Natural killer cell treated with Interleukin-12 subunit alpha and Interleukin-12 subunit beta and Interleukin-15 and Interleukin-18, amount 100 ng/mL, for 72 hours (primary cell): ENCODE results near the gene SHC4. TPM values are rescaled to one million over a fixed set of nuclear protein-coding genes. Genes with fewer than 3 reads are reported as not detected.

Experiments
- ATAC-seq, 2 donors: fragments of 150-1000 bp; cut with Tn5 transposase in 1 of 2; sonication (Bioruptor Pico), chemical (Tn5 transposase) in 1 of 2; 2 replicates each; pipeline ENCODE4 v1.10.0; 2021
- DNase-seq: peaks from one replicate; pipeline ENCODE4 v3.0.0; 2022; ENCODE audit warnings: low spot score
- H3K27ac Mint-ChIP-seq, 2 donors: 1 replicate in 1 of 2; 2 replicates in 1 of 2; pipeline ENCODE4 v1.8.0; 2022; ENCODE audit warnings: mixed read lengths in 2 of 2, mild to moderate bottlenecking in 1 of 2, moderate library complexity in 1 of 2
- H3K27me3 Mint-ChIP-seq, 2 donors: 1 replicate in 1 of 2; 2 replicates in 1 of 2; pipeline ENCODE4 v1.8.0; 2022; ENCODE audit warnings: mixed read lengths in 2 of 2
- H3K36me3 Mint-ChIP-seq: one replicate; pipeline ENCODE4 v1.8.0; 2022; ENCODE audit warnings: mixed read lengths
- H3K4me1 Mint-ChIP-seq, 2 donors: 1 replicate in 1 of 2; 2 replicates in 1 of 2; pipeline ENCODE4 v1.8.0; 2022; ENCODE audit warnings: low read depth in 2 of 2, mixed read lengths in 2 of 2, mild to moderate bottlenecking in 1 of 2
- H3K4me3 Mint-ChIP-seq: one replicate; pipeline ENCODE4 v1.8.0; 2022; ENCODE audit warnings: mixed read lengths
- H3K9me3 Mint-ChIP-seq: 2 replicates; pipeline ENCODE4 v1.8.0; 2022; ENCODE audit warnings: mixed read lengths
- total RNA-seq, 2 donors: library from RNA; stranded (reverse); gene quantifications; one replicate each; pipeline ENCODE4 v1.2.3, GENCODE V29; 2022

SHC4 gene
- total RNA-seq, 2 donors from 2014 or later = 0.57 to 2.8 TPM

GRCh38 chr15:48899793-48900192 lies 63.9 kb downstream of the SHC4 start:
- Mint-ChIP-seq H3K9me3 (no peaks in the 10 kb centered on the region), H3K27ac (no peak overlapping the region), H3K27me3 (peaks cover 23 to 24% of the 10 kb centered on the region in 2 donors), H3K36me3 (no peaks in the 10 kb centered on the region), H3K4me3 (no peak overlapping the region), H3K4me1 (no peaks in the 10 kb centered on the region)
- ATAC-seq (no peak), DNase-seq (no peak)

GRCh38 chr15:48898446-48898845 lies 65.3 kb downstream of the SHC4 start:
- no peaks in the 10 kb centered on the region for H3K36me3 Mint-ChIP-seq
- H3K27ac Mint-ChIP-seq = no peak overlapping the region
- ATAC-seq (no peak), DNase-seq (no peak)
- H3K27me3 Mint-ChIP-seq = peaks cover 26 to 29% of the 10 kb centered on the region in 2 donors
- no peak overlapping the region for H3K4me3 Mint-ChIP-seq
- no peaks in the 10 kb centered on the region for H3K9me3 Mint-ChIP-seq
- H3K4me1 Mint-ChIP-seq = no peaks in the 10 kb centered on the region

GRCh38 chr15:48898032-48898431 lies 65.7 kb downstream of the SHC4 start:
- H3K9me3 Mint-ChIP-seq = no peaks in the 10 kb centered on the region
- no peak overlapping the region for H3K4me3 Mint-ChIP-seq
- no peaks in the 10 kb centered on the region for H3K36me3 Mint-ChIP-seq
- ATAC-seq (no peak), DNase-seq (no peak)
- no peak overlapping the region for H3K27ac Mint-ChIP-seq
- no peaks in the 10 kb centered on the region for H3K4me1 Mint-ChIP-seq
- H3K27me3 Mint-ChIP-seq = peaks cover 30 to 33% of the 10 kb centered on the region in 2 donors

GRCh38 chr15:48896869-48897814 lies 66.6 kb downstream of the SHC4 start:
- H3K4me1 Mint-ChIP-seq = no peaks in the 10 kb centered on the region

GRCh38 chr15:48893311-48893710 lies 70.4 kb downstream of the SHC4 start:
- DNase-seq (no peak), ATAC-seq (no peak)
- Mint-ChIP-seq H3K4me1 (no peaks in the 10 kb centered on the region), H3K4me3 (no peak overlapping the region), H3K27ac (no peak overlapping the region), H3K9me3 (no peaks in the 10 kb centered on the region), H3K36me3 (no peaks in the 10 kb centered on the region), H3K27me3 (peaks cover 32 to 33% of the 10 kb centered on the region in 2 donors)

More at GRCh38 chr15:48896869-48897814, 66.6 kb downstream of the SHC4 start:
- H3K4me3 Mint-ChIP-seq = no peak overlapping the region
- no peak for DNase-seq
- no peak overlapping the region for H3K27ac Mint-ChIP-seq
- H3K27me3 Mint-ChIP-seq = peaks cover 34% of the 10 kb centered on the region in 2 donors
- no peak for ATAC-seq
- no peaks in the 10 kb centered on the region for H3K36me3 Mint-ChIP-seq
- H3K9me3 Mint-ChIP-seq = no peaks in the 10 kb centered on the region

GRCh38 chr15:48891232-48891765 lies 72.4 kb downstream of the SHC4 start:
- Mint-ChIP-seq H3K9me3 (no peaks in the 10 kb centered on the region), H3K27me3 (peaks cover 15 to 18% of the 10 kb centered on the region in 2 donors), H3K4me3 (no peak overlapping the region), H3K36me3 (no peaks in the 10 kb centered on the region), H3K4me1 (no peaks in the 10 kb centered on the region), H3K27ac (no peak overlapping the region)
- DNase-seq = no peak
- ATAC-seq = no peak

- H3K27ac Mint-ChIP-seq = no peak overlapping the region
- H3K4me3 Mint-ChIP-seq = no peak overlapping the region
- no peaks in the 10 kb centered on the region for H3K9me3 Mint-ChIP-seq
- ATAC-seq = no peak
- H3K4me1 Mint-ChIP-seq = no peaks in the 10 kb centered on the region
- no peak for DNase-seq
- no peaks in the 10 kb centered on the region for H3K36me3 Mint-ChIP-seq
- peaks cover 15 to 17% of the 10 kb centered on the region in 2 donors for H3K27me3 Mint-ChIP-seq
Measured at GRCh38 chr15:48890375-48890972, 73.2 kb downstream of the SHC4 start.

GRCh38 chr15:48889925-48890324 lies 73.8 kb downstream of the SHC4 start:
- Mint-ChIP-seq H3K36me3 (no peaks in the 10 kb centered on the region), H3K4me1 (no peaks in the 10 kb centered on the region), H3K9me3 (no peaks in the 10 kb centered on the region), H3K27me3 (peaks cover 13 to 15% of the 10 kb centered on the region in 2 donors), H3K27ac (no peak overlapping the region), H3K4me3 (no peak overlapping the region)
- no peak for ATAC-seq
- DNase-seq = no peak

- H3K4me3 Mint-ChIP-seq = no peak overlapping the region
- H3K27ac Mint-ChIP-seq = no peak overlapping the region
- no peaks in the 10 kb centered on the region for H3K4me1 Mint-ChIP-seq
- no peaks in the 10 kb centered on the region for H3K36me3 Mint-ChIP-seq
- peaks cover 11 to 17% of the 10 kb centered on the region in 2 donors for H3K27me3 Mint-ChIP-seq
- DNase-seq (no peak), ATAC-seq (no peak)
- H3K9me3 Mint-ChIP-seq = no peaks in the 10 kb centered on the region
Measured at GRCh38 chr15:48888836-48889235, 74.9 kb downstream of the SHC4 start.

GRCh38 chr15:48888191-48888590 lies 75.5 kb downstream of the SHC4 start:
- H3K4me1 Mint-ChIP-seq = no peaks in the 10 kb centered on the region
- peaks cover 11 to 12% of the 10 kb centered on the region in 2 donors for H3K27me3 Mint-ChIP-seq
- H3K27ac Mint-ChIP-seq = no peak overlapping the region
- no peaks in the 10 kb centered on the region for H3K36me3 Mint-ChIP-seq
- peak in 1 of 2 donors; percentile 80 for ATAC-seq
- no peak overlapping the region for H3K4me3 Mint-ChIP-seq
- DNase-seq = no peak
- H3K9me3 Mint-ChIP-seq = no peaks in the 10 kb centered on the region

GRCh38 chr15:48887144-48887543 lies 76.6 kb downstream of the SHC4 start:
- no peaks in the 10 kb centered on the region for H3K36me3 Mint-ChIP-seq
- no peak overlapping the region for H3K4me3 Mint-ChIP-seq
- peaks cover 7 to 9% of the 10 kb centered on the region in 2 donors for H3K27me3 Mint-ChIP-seq
- H3K9me3 Mint-ChIP-seq = no peaks in the 10 kb centered on the region
- ATAC-seq = no peak
- no peaks in the 10 kb centered on the region for H3K4me1 Mint-ChIP-seq
- no peak for DNase-seq
- no peak overlapping the region for H3K27ac Mint-ChIP-seq

GRCh38 chr15:48883699-48884098 lies 80.0 kb downstream of the SHC4 start:
- H3K9me3 Mint-ChIP-seq = no peaks in the 10 kb centered on the region
- peaks cover 7 to 9% of the 10 kb centered on the region in 2 donors for H3K27me3 Mint-ChIP-seq
- H3K4me1 Mint-ChIP-seq = peaks cover 8 to 9% of the 10 kb centered on the region in 2 donors
- no peak for DNase-seq
- H3K27ac Mint-ChIP-seq = no peak overlapping the region
- H3K4me3 Mint-ChIP-seq = no peak overlapping the region
- H3K36me3 Mint-ChIP-seq = peaks cover 1% of the 10 kb centered on the region
- ATAC-seq = no peak

GRCh38 chr15:48880070-48880634 lies 83.6 kb downstream of the SHC4 start:
- H3K9me3 Mint-ChIP-seq = no peaks in the 10 kb centered on the region
- ATAC-seq = no peak
- H3K4me1 Mint-ChIP-seq = peaks cover 21 to 23% of the 10 kb centered on the region in 2 donors
- no peak for DNase-seq
- H3K36me3 Mint-ChIP-seq = peaks cover 11% of the 10 kb centered on the region
- peak overlapping the region; percentile 100 for H3K4me3 Mint-ChIP-seq
- peaks cover 5 to 7% of the 10 kb centered on the region in 2 donors for H3K27me3 Mint-ChIP-seq
- H3K27ac Mint-ChIP-seq = no peak overlapping the region
